B cell (primary cell): ENCODE measurements around the gene ANGPT4. TPM values are rescaled to one million over a fixed set of nuclear protein-coding genes. Genes with fewer than 3 reads are reported as not detected.
A peak's percentile ranks its signal among the peaks of the same experiment; 100 is the strongest.

Experiments used
- ATAC-seq: fragments of 200-7000 bp; cut with Tn5 transposase; one replicate; pipeline ENCODE4 v1.10.0; 2021; ENCODE audit warnings: low read depth, mild to moderate bottlenecking, moderate number of reproducible peaks, moderate library complexity
- CTCF ChIA-PET: fragments of 350-600 bp; sonication (Branson Sonifier 250); formaldehyde crosslinking; loops from one replicate; lab custom pipeline; 2021; ENCODE audit warnings: antibody characterized with exemption, inconsistent platforms; lab: Charles Lee
- POLR2A ChIA-PET: fragments of 350-600 bp; sonication (Branson Sonifier 250); formaldehyde crosslinking; loops from one replicate; lab custom pipeline; 2021; ENCODE audit warnings: antibody characterized with exemption; lab: Charles Lee
- DNase-seq: peaks from one replicate; pipeline ENCODE4 v3.0.0; 2013
- H2AFZ ChIP-seq: 2 replicates; pipeline ENCODE4 v1.6.1; 2012; ENCODE audit warnings: mild to moderate bottlenecking, low read depth, low read length; ENCODE audit not compliant: insufficient read depth, poor library complexity, severe bottlenecking
- H3K27ac ChIP-seq, 2 donors: 1 replicate in 1 of 2; 2 replicates in 1 of 2; pipeline ENCODE4 v1.5.1; 2012 to 2013; ENCODE audit warnings: low read length in 2 of 2, mild to moderate bottlenecking in 2 of 2, moderate library complexity in 1 of 2
- H3K27me3 ChIP-seq, 4 experiments: fragments of 200-600 bp in 1 of 4; sonication (generic) in 1 of 4; replicated peaks in 1 of 4; 1 replicate in 2 of 4; 2 replicates in 2 of 4; pipeline versions ENCODE4 v1.6.1 to v1.7.0; 2013 to 2016; ENCODE audit warnings: low read length in 3 of 4, mild to moderate bottlenecking in 2 of 4, mixed read lengths in 1 of 4, moderate library complexity in 1 of 4; ENCODE audit not compliant: insufficient read depth in 4 of 4, control insufficient read depth in 3 of 4; ENCODE audit errors: control extremely low read depth in 1 of 4
- H3K36me3 ChIP-seq, 2 experiments: replicated peaks in 1 of 2; 1 replicate in 1 of 2; 2 replicates in 1 of 2; pipeline versions ENCODE4 v1.6.1 to v1.7.1; 2013; ENCODE audit warnings: low read length in 1 of 2; ENCODE audit not compliant: insufficient read depth in 2 of 2, control insufficient read depth in 1 of 2; ENCODE audit errors: control extremely low read depth in 1 of 2, extremely low read depth in 1 of 2
- H3K4me1 ChIP-seq, 2 donors: fragments of 200-600 bp in 1 of 2; sonication (generic) in 1 of 2; 1 replicate in 1 of 2; 2 replicates in 1 of 2; pipeline versions ENCODE4 v1.5.1 to v1.6.1; 2013 to 2017; ENCODE audit warnings: low read length in 2 of 2; ENCODE audit not compliant: control insufficient read depth in 2 of 2, insufficient read depth in 2 of 2
- H3K4me2 ChIP-seq: replicated peaks from 2 replicates; pipeline ENCODE3; 2012; ENCODE audit warnings: mild to moderate bottlenecking, low read depth, low read length; ENCODE audit not compliant: poor library complexity, severe bottlenecking
- H3K4me3 ChIP-seq, 5 experiments: fragments of 200-600 bp in 1 of 5; sonication (generic) in 1 of 5; 1 replicate in 3 of 5; 2 replicates in 2 of 5; pipeline versions ENCODE4 v1.5.1 to v1.7.0; 2011 to 2016; ENCODE audit warnings: low read length in 4 of 5, mild to moderate bottlenecking in 4 of 5, low read depth in 2 of 5, control low read depth in 1 of 5, moderate library complexity in 1 of 5; ENCODE audit not compliant: insufficient read depth in 1 of 5; ENCODE audit errors: control extremely low read depth in 1 of 5, extremely low read depth in 1 of 5
- H3K79me2 ChIP-seq: fragments of 200-600 bp; sonication (generic); one replicate; pipeline ENCODE4 v1.6.0; 2016; ENCODE audit warnings: low read length; ENCODE audit not compliant: control insufficient read depth, insufficient read depth
- H3K9ac ChIP-seq: fragments of 200-600 bp; sonication (generic); 2 replicates; pipeline ENCODE4 v1.6.1; 2017; ENCODE audit warnings: mild to moderate bottlenecking, low read length, moderate library complexity
- H3K9me3 ChIP-seq, 3 donors: one replicate each; pipeline versions ENCODE4 v1.6.1 to v1.7.1; 2013; ENCODE audit warnings: low read length in 2 of 3; ENCODE audit not compliant: control insufficient read depth in 2 of 3, insufficient read depth in 1 of 3; ENCODE audit errors: control extremely low read depth in 1 of 3
- H4K20me1 ChIP-seq: 2 replicates; pipeline ENCODE4 v1.6.0; 2012; ENCODE audit warnings: mild to moderate bottlenecking, low read length; ENCODE audit not compliant: insufficient read depth, control insufficient read depth, poor library complexity, severe bottlenecking
- H3K27ac Mint-ChIP-seq: one replicate; pipeline ENCODE4 v1.8.0; 2021; ENCODE audit warnings: mixed read lengths
- H3K27me3 Mint-ChIP-seq: one replicate; pipeline ENCODE4 v1.8.0; 2021; ENCODE audit warnings: mixed read lengths
- H3K4me1 Mint-ChIP-seq: one replicate; pipeline ENCODE4 v1.8.0; 2021; ENCODE audit warnings: mixed read lengths
- H3K4me3 Mint-ChIP-seq: one replicate; pipeline ENCODE4 v1.8.0; 2021; ENCODE audit warnings: mixed read lengths
- H3K9me3 Mint-ChIP-seq: one replicate; pipeline ENCODE4 v1.8.0; 2022; ENCODE audit warnings: mixed read lengths; ENCODE audit not compliant: insufficient read depth
- CTCF ChIP-seq: fragments of 200-600 bp; IDR thresholded peaks from one replicate; pipeline ENCODE4 v1.8.0; 2022; ENCODE audit warnings: antibody characterized with exemption, mild to moderate bottlenecking
- EZH2 ChIP-seq: IDR thresholded peaks from 2 replicates; pipeline ENCODE4 v1.6.1; 2012; ENCODE audit warnings: borderline replicate concordance, low read depth, mild to moderate bottlenecking, moderate library complexity, low read length; ENCODE audit not compliant: insufficient read depth, poor library complexity, severe bottlenecking
- WGBS: methylation state at CpG from one replicate; pipeline ENCODE4 v1.1.5; 2013; ENCODE audit warnings: missing lambda C conversion rate; ENCODE audit not compliant: insufficient coverage; 5-methylcytosine and 5-hydroxymethylcytosine counted together
- intact Hi-C: fragments of 100-400 bp; cut with micrococcal nuclease; formaldehyde crosslinking; loops from one replicate; pipeline ENCODE4 v1.10.0; 2022
- polyA plus RNA-seq: library from polyadenylated mRNA; depleted of rRNA; stranded (reverse); fragments of >200 nt; gene quantifications from 2 replicates; pipeline ENCODE4 v1.2.3, GENCODE V29; 2012
- total RNA-seq, 2 donors: library from RNA; stranded (reverse); fragments of 120-200 nt in 1 of 2; gene quantifications; 1 replicate in 1 of 2; 2 replicates in 1 of 2; pipeline versions ENCODE4 v1.2.3 to v1.2.4, GENCODE V29; 2013 to 2022

The ANGPT4 gene
- total and polyA plus RNA-seq, 2 donors (not counting 1 experiment from before 2014, with no cell fraction given), result not detected

DNA sequence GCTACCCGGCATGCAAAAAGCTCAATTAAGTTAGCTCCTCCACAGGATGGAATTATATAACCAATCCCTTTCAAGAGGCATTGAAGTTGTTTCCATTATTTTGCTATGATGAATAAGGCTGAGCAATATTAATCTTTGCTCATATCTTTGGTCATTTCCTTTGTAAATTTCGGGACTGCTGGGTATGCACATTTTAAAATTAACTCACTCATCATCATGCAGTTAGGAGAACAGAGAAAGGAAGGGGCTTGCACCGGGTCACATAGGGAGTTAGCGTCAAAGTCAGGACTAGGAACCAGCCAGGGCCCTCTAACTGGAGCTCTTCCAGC lies 83.0 kb downstream of the ANGPT4 start:
- ChIA-PET CTCF (interaction anchor here (0.7 to 7.2 kb wide), 7 partner anchors 8 to 380 kb away, joined by 3 to 59 read pairs (median 4); no protein-coding TSS in a partner anchor), POLR2A (interaction anchor here (0.6 to 2.3 kb wide), 6 partner anchors 10 to 1638 kb away, joined by 3 to 15 read pairs (median 6); partner anchors contain the start of genes NSFL1C, PSMF1 and SNRPB)
- peaks cover 10% of the 10 kb centered on the region for H4K20me1 ChIP-seq
- TF ChIP-seq EZH2 (no peak), CTCF (no peak)
- H3K4me2 ChIP-seq, result peak overlapping the region; percentile 96
- DNase-seq, result no peak
- peaks cover 0 to 5% (median 0%) of the 10 kb centered on the region in 3 donors for H3K9me3 ChIP-seq
- H3K79me2 ChIP-seq, result peaks cover 43% of the 10 kb centered on the region
- WGBS, result 0% methylated on average over 2 of the region's 4 CpGs
- Mint-ChIP-seq H3K27me3 (no peaks in the 10 kb centered on the region), H3K4me1 (peaks cover 35% of the 10 kb centered on the region), H3K9me3 (no peaks in the 10 kb centered on the region), H3K4me3 (peak overlapping the region; percentile 81), H3K27ac (peak overlapping the region; percentile 42)
- peaks cover 0 to 2% of the 10 kb centered on the region in 2 experiments for H3K36me3 ChIP-seq
- intact Hi-C loops, result loop anchor here (1.0 to 5.0 kb wide), 6 partner anchors 11 to 1269 kb away; partner anchors contain the start of genes NSFL1C, PSMF1, SRXN1 and STK35
- no peaks in the 10 kb centered on the region for H3K27me3 ChIP-seq
- peaks cover 31% of the 10 kb centered on the region in 2 donors for H3K4me1 ChIP-seq
- no peak for ATAC-seq
- peak overlapping the region; percentile 86 for H3K9ac ChIP-seq
- H3K4me3 ChIP-seq, result peak overlapping the region; percentile 26 to 95 (median 88)
- peak overlapping the region; percentile 85 for H2AFZ ChIP-seq
- H3K27ac ChIP-seq, result peak overlapping the region; percentile 81 to 96

- Histone ChIP-seq H3K9ac (no peak overlapping the region), H3K27ac (no peak overlapping the region), H4K20me1 (no peaks in the 10 kb centered on the region), H3K9me3 (no peaks in the 10 kb centered on the region), H3K4me3 (no peak overlapping the region), H3K4me1 (peaks cover 25 to 27% of the 10 kb centered on the region in 2 donors), H2AFZ (no peak overlapping the region), H3K27me3 (no peaks in the 10 kb centered on the region), H3K79me2 (peaks cover 31% of the 10 kb centered on the region), H3K36me3 (no peaks in the 10 kb centered on the region), H3K4me2 (no peak overlapping the region)
- ChIA-PET POLR2A (no interaction called here), CTCF (interaction anchor here (1.6 to 7.2 kb wide), 4 partner anchors 14 to 382 kb away, joined by 4 to 59 read pairs (median 38); no protein-coding TSS in a partner anchor)
- no peak for DNase-seq
- intact Hi-C loops, result loop anchor here (2.0 to 5.0 kb wide), 5 partner anchors 179 to 1270 kb away; partner anchors contain the start of genes NSFL1C, PSMF1, SRXN1 and STK35
- H3K9me3 Mint-ChIP-seq, result no peaks in the 10 kb centered on the region
- TF ChIP-seq CTCF (no peak), EZH2 (no peak)
- no peak for ATAC-seq
- no peak overlapping the region for H3K27ac Mint-ChIP-seq
- 100% methylated on average over 3 of the region's 3 CpGs for WGBS
- H3K4me3 Mint-ChIP-seq, result no peak overlapping the region
- H3K27me3 Mint-ChIP-seq, result no peaks in the 10 kb centered on the region
- peaks cover 29% of the 10 kb centered on the region for H3K4me1 Mint-ChIP-seq
Observed at GRCh38 chr20:831956-832355, 84.2 kb downstream of the ANGPT4 start.
